ENCODE data around the gene PET117. TPM values are rescaled to one million over a fixed set of nuclear protein-coding genes. Genes with fewer than 3 reads are reported as not detected.
"Not testable (repeated sequence)": the region's sequence is repeated elsewhere in the genome, so short reads cannot be mapped to it uniquely, and the experiment has no call there.

The PET117 gene
- total RNA-seq, 1 donor from 2014 or later = 10.6 TPM

- Histone ChIP-seq H3K4me1 (no peaks in the 10 kb centered on the region), H3K27ac (no peak overlapping the region), H3K4me3 (no peak overlapping the region), H3K27me3 (ENCODE audit: low read depth) (no peaks in the 10 kb centered on the region), H3K9me3 (no peaks in the 10 kb centered on the region), H3K36me3 (no peaks in the 10 kb centered on the region)
- no peak for ATAC-seq
- DNase-seq = no peak
- no peak for TF ChIP-seq CTCF (IDR thresholded peaks at IDR 0.05)
- intact Hi-C loops (cut with DNase I) = no loop called here
Measured at GRCh38 chr20:18092890-18093289, 44.8 kb upstream of the PET117 start.

- H3K27me3 ChIP-seq (ENCODE audit: low read depth) = no peaks in the 10 kb centered on the region
- TF ChIP-seq CTCF (IDR thresholded peaks at IDR 0.05) = no peak
- no peak for DNase-seq
- no peaks in the 10 kb centered on the region for H3K4me1 ChIP-seq
- ATAC-seq = no peak
- H3K36me3 ChIP-seq = no peaks in the 10 kb centered on the region
- no peak overlapping the region for H3K27ac ChIP-seq
- H3K4me3 ChIP-seq = no peak overlapping the region
- intact Hi-C loops (cut with DNase I) = no loop called here
- no peaks in the 10 kb centered on the region for H3K9me3 ChIP-seq
Measured at GRCh38 chr20:18093388-18093787, 44.3 kb upstream of the PET117 start.

GRCh38 chr20:18094191-18094590 lies 43.5 kb upstream of the PET117 start:
- Histone ChIP-seq H3K27me3 (ENCODE audit: low read depth) (no peaks in the 10 kb centered on the region), H3K4me3 (no peak overlapping the region), H3K9me3 (no peaks in the 10 kb centered on the region), H3K36me3 (no peaks in the 10 kb centered on the region), H3K4me1 (no peaks in the 10 kb centered on the region), H3K27ac (no peak overlapping the region)
- intact Hi-C loops (cut with DNase I) = no loop called here
- DNase-seq = no peak
- no peak for TF ChIP-seq CTCF (IDR thresholded peaks at IDR 0.05)
- ATAC-seq = no peak

GRCh38 chr20:18100569-18100968 lies 37.1 kb upstream of the PET117 start:
- H3K4me1 ChIP-seq; H3K9me3 ChIP-seq; intact Hi-C loops (cut with DNase I); H3K27me3 ChIP-seq (ENCODE audit: low read depth); DNase-seq; H3K27ac ChIP-seq; H3K4me3 ChIP-seq; ATAC-seq; H3K36me3 ChIP-seq: not testable (repeated sequence)

GRCh38 chr20:18101125-18101810 lies 36.4 kb upstream of the PET117 start:
- intact Hi-C loops (cut with DNase I) = no loop called here
- H3K9me3 ChIP-seq = no peaks in the 10 kb centered on the region
- TF ChIP-seq CTCF (IDR thresholded peaks at IDR 0.05) = no peak
- no peaks in the 10 kb centered on the region for H3K4me1 ChIP-seq
- DNase-seq (no peak), ATAC-seq (no peak)
- H3K36me3 ChIP-seq = no peaks in the 10 kb centered on the region
- H3K27ac ChIP-seq = no peak overlapping the region
- peaks cover 5% of the 10 kb centered on the region for H3K27me3 ChIP-seq (ENCODE audit: low read depth)
- H3K4me3 ChIP-seq = no peak overlapping the region

- no peak for TF ChIP-seq CTCF (IDR thresholded peaks at IDR 0.05)
- Histone ChIP-seq H3K27ac (no peak overlapping the region), H3K27me3 (ENCODE audit: low read depth) (peaks cover 5% of the 10 kb centered on the region), H3K36me3 (no peaks in the 10 kb centered on the region), H3K4me1 (no peaks in the 10 kb centered on the region), H3K4me3 (no peak overlapping the region), H3K9me3 (no peaks in the 10 kb centered on the region)
- intact Hi-C loops (cut with DNase I) = no loop called here
- ATAC-seq (no peak), DNase-seq (no peak)
Measured at GRCh38 chr20:18103497-18103896, 34.2 kb upstream of the PET117 start.

Data from lower lobe of right lung (tissue), 2 donors.